Adrenal gland (tissue), 12 donors: ENCODE measurements around the gene CELF5. TPM values are rescaled to one million over a fixed set of nuclear protein-coding genes. Genes with fewer than 3 reads are reported as not detected.

Source experiments
- DNase-seq, 7 donors: peaks; one replicate each; pipeline ENCODE4 v3.0.0-alpha.2; 2019 to 2020
- H3K27ac ChIP-seq, 5 donors: fragments of 200-600 bp; sonication (generic) in 4 of 5; 1 replicate in 3 of 5; 2 replicates in 2 of 5; pipeline versions ENCODE4 v1.5.1 to v1.8.0; 2016 to 2020; ENCODE audit warnings: mild to moderate bottlenecking in 1 of 5
- H3K27me3 ChIP-seq: fragments of 200-600 bp; 2 replicates; pipeline ENCODE4 v1.8.0; 2021
- H3K36me3 ChIP-seq, 2 donors: fragments of 200-600 bp; replicated peaks in 1 of 2; 1 replicate in 1 of 2; 2 replicates in 1 of 2; pipeline versions ENCODE4 v1.5.1 to v1.8.0; 2018 to 2022
- H3K4me1 ChIP-seq, 2 donors: fragments of 200-600 bp; replicated peaks in 1 of 2; 1 replicate in 1 of 2; 2 replicates in 1 of 2; pipeline versions ENCODE4 v1.5.1 to v1.8.0; 2018 to 2021
- H3K4me3 ChIP-seq, 4 donors: fragments of 200-600 bp; sonication (generic) in 3 of 4; one replicate each; pipeline ENCODE4 v1.5.1; 2016 to 2018
- H3K9me3 ChIP-seq, 3 donors: fragments of 200-600 bp; sonication (generic) in 1 of 3; replicated peaks in 1 of 3; 1 replicate in 2 of 3; 2 replicates in 1 of 3; pipeline versions ENCODE4 v1.5.1 to v1.8.0; 2016 to 2021
- POLR2A ChIP-seq, 2 donors: fragments of 450-650 bp; IDR thresholded peaks; one replicate each; pipeline ENCODE4 v1.6.1; 2017; ENCODE audit warnings: antibody characterized with exemption in 2 of 2, mild to moderate bottlenecking in 2 of 2, moderate library complexity in 1 of 2
- WGBS, 4 donors: extraction: QIAGEN DNeasy Blood & Tissue Kit in 2 of 4; methylation state at CpG; one replicate each; pipeline versions ENCODE4 v1.1.5 to v1.1.7; 2013 to 2017; 5-methylcytosine and 5-hydroxymethylcytosine counted together
- intact Hi-C, 2 donors: fragments of 100-400 bp; cut with DNase I; formaldehyde crosslinking; loops; one replicate each; pipeline versions ENCODE4 v1.14.1 to v1.15.0; 2022 to 2023
- polyA plus RNA-seq, 3 donors: library from polyadenylated mRNA; stranded (reverse); fragments of 200-250 nt in 2 of 3; fragments of 350-450 nt in 1 of 3; fragmentation: Illumina TruSeq in 1 of 3; extraction: RNeasy Lipid Tissue Mini Kit (QIAGEN cat#74804) in 1 of 3; gene quantifications; one replicate each; pipeline ENCODE4 v1.2.3, GENCODE V29; 2013 to 2014
- total RNA-seq, 9 donors: library from RNA; depleted of rRNA in 4 of 9; stranded (reverse); fragments of >200 nt in 4 of 9; fragments of 120-200 nt in 1 of 9; fragmentation: NEBNext Ultra II Directional in 1 of 9; extraction: Animal tissue kit (Norgen Biotek cat#: 25700) in 1 of 9; gene quantifications; one replicate each; pipeline versions ENCODE4 v1.1.0 to v1.2.4, GENCODE V29; 2013 to 2023
- TF ChIP-seq, protein P1 (sequence below), 6 experiments: fragments of 450-650 bp in 4 of 6; fragments of 200-600 bp in 2 of 6; sonication (generic) in 1 of 6; IDR thresholded peaks; 1 replicate in 5 of 6; 2 replicates in 1 of 6; pipeline versions ENCODE4 v1.5.1 to v1.8.0; 2016 to 2021; ENCODE audit warnings: antibody characterized with exemption in 6 of 6, mild to moderate bottlenecking in 2 of 6, moderate library complexity in 1 of 6
- donor health status: healthy with polysubstance abuse.
- donor health status: Bipolar disorder and iron deficiency.
- donor health status: DM: yes; HTN: yes; CAD: no.
- donor health status: DM: no; HTN: no; CAD: no.
- donor health status: DM: no; HTN: no; CAD: no.
- donor health status: DM: yes; HTN: yes; CAD: no.

The CELF5 gene
- total and polyA plus RNA-seq, 12 donors, result 0.08 to 1.6 (median 0.58) TPM; not detected in 4

DNA sequence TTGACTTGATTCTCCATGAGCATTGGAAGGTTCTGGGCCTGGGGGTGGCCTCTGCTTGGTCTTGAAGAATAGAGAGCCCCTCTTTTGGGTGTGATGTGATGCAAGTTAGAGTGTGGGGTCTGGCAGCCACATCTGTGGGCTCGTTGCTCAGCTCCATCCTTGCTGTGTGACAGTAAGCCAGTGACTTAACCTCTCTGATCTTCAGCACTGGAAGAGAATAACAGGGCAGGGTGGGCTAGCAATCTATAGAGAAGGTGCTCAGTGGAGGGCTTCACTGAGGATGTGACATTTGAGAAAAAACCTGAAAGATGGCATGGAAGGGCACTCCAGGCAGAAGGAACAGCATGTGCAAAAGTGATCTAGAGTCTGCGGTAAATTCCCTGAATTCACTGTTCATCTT lies 28.2 kb downstream of the CELF5 start:
- Histone ChIP-seq H3K27ac (no peak overlapping the region), H3K4me1 (no peaks in the 10 kb centered on the region), H3K4me3 (no peak overlapping the region), H3K36me3 (no peaks in the 10 kb centered on the region), H3K27me3 (no peaks in the 10 kb centered on the region), H3K9me3 (no peaks in the 10 kb centered on the region)
- DNase-seq, result no peak
- TF ChIP-seq, protein P1, sequence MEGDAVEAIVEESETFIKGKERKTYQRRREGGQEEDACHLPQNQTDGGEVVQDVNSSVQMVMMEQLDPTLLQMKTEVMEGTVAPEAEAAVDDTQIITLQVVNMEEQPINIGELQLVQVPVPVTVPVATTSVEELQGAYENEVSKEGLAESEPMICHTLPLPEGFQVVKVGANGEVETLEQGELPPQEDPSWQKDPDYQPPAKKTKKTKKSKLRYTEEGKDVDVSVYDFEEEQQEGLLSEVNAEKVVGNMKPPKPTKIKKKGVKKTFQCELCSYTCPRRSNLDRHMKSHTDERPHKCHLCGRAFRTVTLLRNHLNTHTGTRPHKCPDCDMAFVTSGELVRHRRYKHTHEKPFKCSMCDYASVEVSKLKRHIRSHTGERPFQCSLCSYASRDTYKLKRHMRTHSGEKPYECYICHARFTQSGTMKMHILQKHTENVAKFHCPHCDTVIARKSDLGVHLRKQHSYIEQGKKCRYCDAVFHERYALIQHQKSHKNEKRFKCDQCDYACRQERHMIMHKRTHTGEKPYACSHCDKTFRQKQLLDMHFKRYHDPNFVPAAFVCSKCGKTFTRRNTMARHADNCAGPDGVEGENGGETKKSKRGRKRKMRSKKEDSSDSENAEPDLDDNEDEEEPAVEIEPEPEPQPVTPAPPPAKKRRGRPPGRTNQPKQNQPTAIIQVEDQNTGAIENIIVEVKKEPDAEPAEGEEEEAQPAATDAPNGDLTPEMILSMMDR (IDR thresholded peaks at IDR 0.05), result no peak
- no peak for TF ChIP-seq POLR2A (IDR thresholded peaks at IDR 0.05)
- 84 to 100% (median 92%) methylated on average over 2 of the region's 2 CpGs for WGBS, 4 donors
- intact Hi-C loops, result no loop called here

DNA sequence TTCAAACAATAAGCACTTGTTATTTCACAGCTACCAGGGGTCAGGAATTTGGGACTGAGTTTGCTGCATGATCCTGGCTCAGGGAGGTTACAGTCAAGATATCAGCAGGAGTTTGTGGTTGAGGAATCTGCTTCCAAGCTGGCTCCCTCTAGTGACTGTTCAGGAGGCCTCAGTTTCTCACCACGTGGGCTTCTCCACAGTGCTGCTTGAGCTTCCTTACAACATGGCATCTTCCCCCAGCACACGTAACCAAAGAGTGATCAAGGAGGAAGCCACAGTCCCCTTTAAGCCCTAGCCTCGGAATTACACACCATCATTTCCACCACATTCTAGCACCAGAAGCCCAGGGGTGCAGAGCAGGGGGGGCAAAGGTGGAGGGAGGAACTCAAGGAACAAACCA lies 28.8 kb downstream of the CELF5 start:
- Histone ChIP-seq H3K4me3 (no peak overlapping the region), H3K4me1 (no peaks in the 10 kb centered on the region), H3K27ac (no peak overlapping the region), H3K36me3 (no peaks in the 10 kb centered on the region), H3K27me3 (no peaks in the 10 kb centered on the region), H3K9me3 (no peaks in the 10 kb centered on the region)
- no peak for DNase-seq
- TF ChIP-seq, protein P1 (IDR thresholded peaks at IDR 0.05), result no peak
- TF ChIP-seq POLR2A (IDR thresholded peaks at IDR 0.05), result no peak
- 53 to 62% (median 56%) methylated on average over 3 of the region's 3 CpGs for WGBS, 4 donors
- intact Hi-C loops, result no loop called here

DNA sequence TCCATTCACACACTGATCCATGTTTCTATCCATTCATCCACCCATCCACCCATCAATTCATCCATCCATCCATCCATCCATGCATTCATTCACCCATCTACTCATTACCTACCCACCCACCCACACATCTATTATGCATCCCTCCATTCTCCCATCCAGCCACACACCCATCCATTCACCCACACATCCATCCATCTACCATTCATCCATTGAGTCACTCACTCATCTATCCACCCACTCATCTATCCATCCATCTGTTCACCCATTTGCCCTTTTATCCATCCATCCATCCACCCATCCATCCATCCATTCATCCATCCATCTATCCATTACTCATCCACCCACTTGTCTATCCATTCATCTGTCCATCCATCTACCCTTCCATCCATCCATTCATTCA lies 30.1 kb downstream of the CELF5 start:
- Histone ChIP-seq H3K4me1 (no peaks in the 10 kb centered on the region), H3K27me3 (no peaks in the 10 kb centered on the region), H3K4me3 (no peak overlapping the region), H3K36me3 (no peaks in the 10 kb centered on the region), H3K27ac (no peak overlapping the region), H3K9me3 (no peaks in the 10 kb centered on the region)
- intact Hi-C loops, result no loop called here
- TF ChIP-seq POLR2A (IDR thresholded peaks at IDR 0.05), result no peak
- TF ChIP-seq, protein P1 (IDR thresholded peaks at IDR 0.05), result no peak
- DNase-seq, result no peak

DNA sequence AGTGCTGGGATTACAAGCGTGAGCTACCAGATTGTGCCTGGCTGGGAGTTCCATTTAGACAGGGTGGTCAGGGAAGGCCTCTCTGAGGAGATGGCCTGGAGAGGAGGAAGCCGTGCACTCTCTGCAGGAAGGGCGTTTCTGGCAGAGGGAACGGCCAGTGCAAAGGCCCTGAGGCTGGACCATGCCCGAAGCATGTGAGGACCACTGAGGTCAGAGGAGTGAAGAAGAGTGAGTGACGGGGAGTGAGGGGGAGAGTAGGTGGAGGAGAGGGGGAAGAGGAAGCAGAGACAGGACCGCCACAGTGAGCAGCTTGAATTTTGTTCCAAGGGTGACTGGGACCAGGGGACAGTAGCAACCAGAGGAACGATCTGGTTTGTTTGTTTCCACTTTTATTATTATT lies 32.6 kb downstream of the CELF5 start:
- Histone ChIP-seq H3K27ac (no peak overlapping the region), H3K4me1 (no peaks in the 10 kb centered on the region), H3K36me3 (no peaks in the 10 kb centered on the region), H3K4me3 (no peak overlapping the region), H3K27me3 (no peaks in the 10 kb centered on the region), H3K9me3 (no peaks in the 10 kb centered on the region)
- DNase-seq, result no peak
- intact Hi-C loops, result no loop called here
- WGBS, 4 donors, result 77 to 85% (median 81%) methylated on average over 8 of the region's 8 CpGs
- TF ChIP-seq POLR2A (IDR thresholded peaks at IDR 0.05), result no peak
- TF ChIP-seq, protein P1 (IDR thresholded peaks at IDR 0.05), result no peak
